GM12878 (cell line): ENCODE measurements around the gene NECAB2. TPM values are rescaled to one million over a fixed set of nuclear protein-coding genes. Genes with fewer than 3 reads are reported as not detected.

Experiments used
- ATAC-seq: fragments of 200-7000 bp; cut with Tn5 transposase; 3 replicates; pipeline ENCODE4 v1.9.1; 2020; ENCODE audit warnings: mild to moderate bottlenecking, moderate library complexity
- BruUV-seq: library from RNA; stranded (reverse); fragments of 400-500 nt; replicated peaks from 2 replicates; lab custom pipeline; 2021; lab: Mats Ljungman, UMichigan
- CTCF ChIA-PET: fragments of 300-600 bp; sonication (Branson Sonifier 250); formaldehyde crosslinking; extraction: SDS; loops from one replicate; lab custom pipeline; 2021; ENCODE audit warnings: inconsistent platforms; lab: Yijun Ruan, JAX
- POLR2A ChIA-PET: fragments of 350-600 bp; formaldehyde crosslinking; extraction: SDS; loops from one replicate; lab custom pipeline; 2021; ENCODE audit warnings: inconsistent platforms; lab: Charles Lee
- RAD21 ChIA-PET: fragments of 300-600 bp; sonication (Branson Sonifier 250); formaldehyde crosslinking; loops from one replicate; lab custom pipeline; 2023; ENCODE audit warnings: antibody characterized with exemption; ENCODE audit not compliant: unreplicated experiment; lab: Charles Lee
- SMC1A ChIA-PET: fragments of 300-600 bp; sonication (Branson Sonifier 250); formaldehyde crosslinking; loops from one replicate; lab custom pipeline; 2023; ENCODE audit not compliant: unreplicated experiment, uncharacterized antibody; lab: Charles Lee
- DNase-seq: peaks from one replicate; pipeline ENCODE4 v3.0.0-alpha.2; 2011; ENCODE audit warnings: low read depth, low spot score
- FAIRE-seq: peaks from 3 replicates; lab custom pipeline; 2011; peaks lifted over from hg19 to GRCh38; lab: Jason Lieb, UNC
- H2AFZ ChIP-seq: 2 replicates; pipeline ENCODE4 v1.6.0; 2011; ENCODE audit warnings: low read depth, low read length, control low read depth; ENCODE audit not compliant: control insufficient read depth
- H3K27ac ChIP-seq: 2 replicates; pipeline ENCODE4 v1.5.1; 2011; ENCODE audit warnings: control low read depth; ENCODE audit not compliant: control insufficient read depth, insufficient read depth
- H3K27me3 ChIP-seq, 2 experiments: replicated peaks in 1 of 2; 2 replicates each; pipeline versions ENCODE4 v1.6.0 to v1.6.1; 2011; ENCODE audit warnings: low read length in 1 of 2; ENCODE audit not compliant: control insufficient read depth in 2 of 2, insufficient read depth in 2 of 2
- H3K36me3 ChIP-seq, 2 experiments: 2 replicates each; pipeline ENCODE4 v1.5.1; 2011; ENCODE audit warnings: low read length in 1 of 2; ENCODE audit not compliant: control insufficient read depth in 2 of 2, insufficient read depth in 2 of 2
- H3K4me1 ChIP-seq: 2 replicates; pipeline ENCODE4 v1.6.1; 2011; ENCODE audit warnings: mild to moderate bottlenecking, low read length, moderate library complexity, mixed read lengths; ENCODE audit not compliant: control insufficient read depth, insufficient read depth
- H3K4me2 ChIP-seq: 2 replicates; pipeline ENCODE4 v1.6.0; 2011; ENCODE audit warnings: control low read depth; ENCODE audit not compliant: control insufficient read depth, insufficient read depth
- H3K4me3 ChIP-seq: fragments of 200-600 bp; sonication (generic); 2 replicates; pipeline ENCODE4 v1.5.1; 2016
- H3K79me2 ChIP-seq: 2 replicates; pipeline ENCODE4 v1.6.0; 2011; ENCODE audit warnings: low read length; ENCODE audit not compliant: control insufficient read depth, insufficient read depth
- H3K9ac ChIP-seq: 2 replicates; pipeline ENCODE4 v1.8.0; 2011; ENCODE audit warnings: low read length, control low read depth, mixed read lengths; ENCODE audit not compliant: control insufficient read depth, insufficient read depth
- H3K9me3 ChIP-seq: replicated peaks from 3 replicates; pipeline ENCODE4 v1.5.1; 2011; ENCODE audit warnings: mild to moderate bottlenecking, low read length; ENCODE audit not compliant: control insufficient read depth, insufficient read depth
- H4K20me1 ChIP-seq: 2 replicates; pipeline ENCODE4 v1.6.0; 2011; ENCODE audit not compliant: control insufficient read depth, insufficient read depth
- ETV6 ChIP-seq, 2 experiments: fragments of 450-650 bp in 1 of 2; IDR thresholded peaks in 1 of 2; conservative IDR thresholded peaks in 1 of 2; 2 replicates each; pipeline ENCODE4 v1.6.1; 2014; ENCODE audit warnings: antibody characterized with exemption in 1 of 2, borderline replicate concordance in 1 of 2, low read depth in 1 of 2, mild to moderate bottlenecking in 1 of 2, moderate library complexity in 1 of 2
- GABPA ChIP-seq: IDR thresholded peaks from 2 replicates; pipeline ENCODE4 v1.6.1; 2014; ENCODE audit warnings: antibody characterized with exemption, low read depth, mild to moderate bottlenecking, inconsistent platforms
- KAT2A ChIP-seq: conservative IDR thresholded peaks from 2 replicates; pipeline ENCODE4 v1.6.1; 2011; ENCODE audit warnings: low read depth, low read length; ENCODE audit not compliant: control insufficient read depth
- KDM1A ChIP-seq: fragments of 200-600 bp; sonication (generic); IDR thresholded peaks from 2 replicates; pipeline ENCODE4 v1.6.1; 2016; ENCODE audit warnings: borderline replicate concordance
- NR2F1 ChIP-seq: fragments of 450-650 bp; conservative IDR thresholded peaks from 2 replicates; pipeline ENCODE4 v1.6.1; 2017; ENCODE audit warnings: mild to moderate bottlenecking
- NRF1 ChIP-seq: conservative IDR thresholded peaks from 2 replicates; pipeline ENCODE4 v1.6.1; 2011; ENCODE audit warnings: mild to moderate bottlenecking, low read depth, low read length, improper control_type of control experiment
- TAF1 ChIP-seq: IDR thresholded peaks from 2 replicates; pipeline ENCODE4 v1.6.1; 2011; ENCODE audit warnings: mild to moderate bottlenecking, low read depth, low read length, borderline replicate concordance
- TCF3 ChIP-seq: IDR thresholded peaks from 2 replicates; pipeline ENCODE4 v1.6.1; 2012; ENCODE audit warnings: low read depth, mild to moderate bottlenecking, low read length, borderline replicate concordance; ENCODE audit not compliant: insufficient read depth
- WGBS: methylation state at CpG from one replicate; pipeline ENCODE4 v1.1.6; 2016; ENCODE audit warnings: low lambda C conversion rate; ENCODE audit not compliant: insufficient replicate concordance, insufficient coverage; ENCODE audit errors: missing lambda C conversion rate; 5-methylcytosine and 5-hydroxymethylcytosine counted together
- in situ Hi-C: fragments of 300-500 bp; cut with MboI; formaldehyde crosslinking; loops from 9 replicates; pipeline ENCODE4 v1.14.3; 2018; ENCODE audit warnings: mixed read lengths
- intact Hi-C: fragments of 100-400 bp; cut with micrococcal nuclease; formaldehyde crosslinking; loops from one replicate; pipeline ENCODE4 v1.14.2; 2022; ENCODE audit not compliant: unreplicated experiment
- polyA plus RNA-seq, 11 experiments: library from polyadenylated mRNA; depleted of rRNA in 4 of 11; unstranded in 6 of 11; stranded (reverse) in 5 of 11; fragments of >200 nt; fragmentation: Nextera tagmentation in 4 of 11; fragmentation: Illumina TruSeq in 1 of 11; extraction: Ambion mirVana in 4 of 11; extraction: Trizol in 1 of 11; gene quantifications; 1 replicate in 1 of 11; 2 replicates in 10 of 11; pipeline versions ENCODE4 v1.2.1 to v1.2.3, GENCODE V29; 2011 to 2016; ENCODE audit warnings: inconsistent platforms in 2 of 11, missing spikeins in 2 of 11, low read depth in 1 of 11
- total RNA-seq, 4 experiments: library from RNA; depleted of rRNA in 3 of 4; stranded (reverse); fragments of >200 nt in 3 of 4; fragmentation: Illumina TruSeq in 1 of 4; extraction: Trizol in 1 of 4; gene quantifications; 2 replicates each; pipeline versions ENCODE4 v1.2.1 to v1.2.3, GENCODE V29; 2013 to 2021
- TF ChIP-seq, protein P1 (sequence below): IDR thresholded peaks from 2 replicates; pipeline ENCODE4 v1.6.1; 2012; ENCODE audit warnings: improper control_type of control experiment, low read depth, low read length; ENCODE audit not compliant: insufficient replicate concordance

Gene NECAB2
- total and polyA plus RNA-seq, 10 of the 15 experiments (the other 5 are each of a cell fraction or from before 2014, with no cell fraction given) = not detected

DNA sequence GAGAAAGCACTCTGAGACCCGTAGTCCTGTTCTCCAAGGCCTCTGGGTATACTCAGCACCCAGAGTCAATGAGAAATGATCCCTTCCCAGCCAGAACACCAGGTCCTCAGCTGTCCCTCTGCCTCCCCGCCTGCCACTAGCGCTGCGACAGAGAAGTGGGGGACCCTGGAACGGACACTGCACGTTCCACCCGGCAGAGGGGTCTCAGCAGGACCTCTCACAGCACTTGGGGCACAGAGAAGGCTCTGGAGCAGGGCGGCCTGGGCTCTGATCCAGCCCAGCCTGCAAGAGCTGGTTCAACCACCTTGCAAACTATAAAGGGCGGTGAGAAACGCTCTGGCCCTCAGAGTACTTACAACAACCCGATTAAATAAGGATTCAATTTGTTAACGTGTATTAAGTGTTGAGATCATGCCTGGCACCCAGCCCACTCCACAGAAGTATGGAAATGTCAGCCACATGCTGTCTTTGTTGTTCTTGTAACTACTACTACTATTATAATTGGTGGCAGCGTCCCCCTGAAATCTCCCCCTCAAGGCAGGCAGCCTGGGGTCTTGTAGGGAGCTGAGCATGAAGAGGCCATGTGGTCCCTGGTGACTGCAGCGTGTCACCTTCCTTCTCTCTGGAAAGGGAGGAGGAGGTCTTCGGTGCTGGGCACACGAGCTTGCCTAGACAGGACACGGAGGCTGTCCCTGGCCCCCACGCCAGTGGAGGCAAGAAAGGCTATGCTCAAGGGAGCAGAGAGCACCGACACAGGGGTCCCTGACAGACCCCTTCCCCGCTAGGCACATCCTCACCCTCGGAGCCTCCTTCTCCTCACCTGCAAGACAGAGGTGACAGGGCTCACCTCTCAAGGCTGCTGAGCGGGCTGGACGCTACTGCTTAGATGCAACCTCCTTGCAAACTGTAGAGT, 12.6 kb upstream of the NECAB2 start:
- ChIA-PET POLR2A (no interaction called here), RAD21 (no interaction called here)
- Histone ChIP-seq H3K4me1 (peaks cover 3% of the 10 kb centered on the region; the same call in 1 of the 2 replicates), H3K4me2 (no peak overlapping the region)
- TF ChIP-seq GABPA = no peak
- TF ChIP-seq ETV6 (conservative IDR thresholded peaks at IDR 0.05 in 1 of 2, IDR thresholded peaks at IDR 0.05 in 1 of 2; ENCODE audit: borderline replicate concordance in 1 of 2, low read depth in 1 of 2) = no peak
- TF ChIP-seq KAT2A = no peak
- no peak for TF ChIP-seq NRF1
- TF ChIP-seq NR2F1 = no peak
- no peak for TF ChIP-seq KDM1A
- no peak for TF ChIP-seq TAF1
- TF ChIP-seq, protein P1, sequence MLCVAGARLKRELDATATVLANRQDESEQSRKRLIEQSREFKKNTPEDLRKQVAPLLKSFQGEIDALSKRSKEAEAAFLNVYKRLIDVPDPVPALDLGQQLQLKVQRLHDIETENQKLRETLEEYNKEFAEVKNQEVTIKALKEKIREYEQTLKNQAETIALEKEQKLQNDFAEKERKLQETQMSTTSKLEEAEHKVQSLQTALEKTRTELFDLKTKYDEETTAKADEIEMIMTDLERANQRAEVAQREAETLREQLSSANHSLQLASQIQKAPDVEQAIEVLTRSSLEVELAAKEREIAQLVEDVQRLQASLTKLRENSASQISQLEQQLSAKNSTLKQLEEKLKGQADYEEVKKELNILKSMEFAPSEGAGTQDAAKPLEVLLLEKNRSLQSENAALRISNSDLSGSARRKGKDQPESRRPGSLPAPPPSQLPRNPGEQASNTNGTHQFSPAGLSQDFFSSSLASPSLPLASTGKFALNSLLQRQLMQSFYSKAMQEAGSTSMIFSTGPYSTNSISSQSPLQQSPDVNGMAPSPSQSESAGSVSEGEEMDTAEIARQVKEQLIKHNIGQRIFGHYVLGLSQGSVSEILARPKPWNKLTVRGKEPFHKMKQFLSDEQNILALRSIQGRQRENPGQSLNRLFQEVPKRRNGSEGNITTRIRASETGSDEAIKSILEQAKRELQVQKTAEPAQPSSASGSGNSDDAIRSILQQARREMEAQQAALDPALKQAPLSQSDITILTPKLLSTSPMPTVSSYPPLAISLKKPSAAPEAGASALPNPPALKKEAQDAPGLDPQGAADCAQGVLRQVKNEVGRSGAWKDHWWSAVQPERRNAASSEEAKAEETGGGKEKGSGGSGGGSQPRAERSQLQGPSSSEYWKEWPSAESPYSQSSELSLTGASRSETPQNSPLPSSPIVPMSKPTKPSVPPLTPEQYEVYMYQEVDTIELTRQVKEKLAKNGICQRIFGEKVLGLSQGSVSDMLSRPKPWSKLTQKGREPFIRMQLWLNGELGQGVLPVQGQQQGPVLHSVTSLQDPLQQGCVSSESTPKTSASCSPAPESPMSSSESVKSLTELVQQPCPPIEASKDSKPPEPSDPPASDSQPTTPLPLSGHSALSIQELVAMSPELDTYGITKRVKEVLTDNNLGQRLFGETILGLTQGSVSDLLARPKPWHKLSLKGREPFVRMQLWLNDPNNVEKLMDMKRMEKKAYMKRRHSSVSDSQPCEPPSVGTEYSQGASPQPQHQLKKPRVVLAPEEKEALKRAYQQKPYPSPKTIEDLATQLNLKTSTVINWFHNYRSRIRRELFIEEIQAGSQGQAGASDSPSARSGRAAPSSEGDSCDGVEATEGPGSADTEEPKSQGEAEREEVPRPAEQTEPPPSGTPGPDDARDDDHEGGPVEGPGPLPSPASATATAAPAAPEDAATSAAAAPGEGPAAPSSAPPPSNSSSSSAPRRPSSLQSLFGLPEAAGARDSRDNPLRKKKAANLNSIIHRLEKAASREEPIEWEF = no peak
- TF ChIP-seq TCF3 = no peak
- TF ChIP-seq, all 136 proteins: peak for 0
- Histone ChIP-seq H3K27ac (no peak overlapping the region), H3K9ac (no peak overlapping the region), H3K9me3 (no peaks in the 10 kb centered on the region), H2AFZ (no peak overlapping the region), H3K36me3 (no peaks in the 10 kb centered on the region), H3K27me3 (no peaks in the 10 kb centered on the region), H4K20me1 (no peaks in the 10 kb centered on the region), H3K79me2 (no peaks in the 10 kb centered on the region), H3K4me3 (no peak overlapping the region)
- in situ Hi-C loops (loop anchor here (5.0 to 10.0 kb wide), 3 partner anchors 107 to 649 kb away; no protein-coding TSS in a partner anchor), intact Hi-C loops (loop anchor here (1.0 to 10.0 kb wide), 4 partner anchors 110 to 549 kb away; partner anchors contain the start of genes MEAK7 and TAF1C)
- 40% methylated on average over 23 of the region's 23 CpGs for WGBS
- ChIA-PET CTCF (interaction anchor here (1.4 to 2.7 kb wide), 2 partner anchors 104 to 110 kb away, joined by 7 to 19 read pairs; no protein-coding TSS in a partner anchor), SMC1A (no interaction called here)
- FAIRE-seq (no peak), ATAC-seq (no peak), DNase-seq (no peak)
- no TSS peak for BruUV-seq
